HepG2 (cell line): ENCODE data around the gene TMEM167A. TPM values are rescaled to one million over a fixed set of nuclear protein-coding genes. Genes with fewer than 3 reads are reported as not detected.

Source experiments
- HMG20A ChIP-seq: IDR thresholded peaks from 2 replicates; pipeline ENCODE4 v1.6.1; 2016; ENCODE audit warnings: borderline replicate concordance
- PCBP1 ChIP-seq: fragments of 200-400 bp; formaldehyde crosslinking; IDR thresholded peaks from 2 replicates; pipeline ENCODE4 v1.6.1; 2017; ENCODE audit warnings: mild to moderate bottlenecking, low read depth, low read length, borderline replicate concordance
- SATB2 ChIP-seq: sonication (generic); formaldehyde crosslinking; IDR thresholded peaks from 2 replicates; pipeline ENCODE4 v1.5.0; 2020; ENCODE audit warnings: missing genetic modification reagents
- SMARCE1 ChIP-seq: fragments of 450-650 bp; IDR thresholded peaks from 2 replicates; pipeline ENCODE4 v1.6.1; 2017; ENCODE audit warnings: borderline replicate concordance
- TGIF2 ChIP-seq: IDR thresholded peaks from 2 replicates; pipeline ENCODE4 v1.6.1; 2016; ENCODE audit warnings: control low read depth, missing compliant biosample characterization
- ZFP41 ChIP-seq: sonication (generic); formaldehyde crosslinking; IDR thresholded peaks from 2 replicates; pipeline ENCODE4 v1.4.0; 2020; ENCODE audit warnings: mild to moderate bottlenecking, missing genetic modification reagents, borderline replicate concordance
- ZNF331 ChIP-seq: sonication (generic); formaldehyde crosslinking; IDR thresholded peaks from 2 replicates; pipeline ENCODE4 v1.4.0; 2020; ENCODE audit warnings: missing genetic modification reagents
- ZNF556 ChIP-seq: sonication (generic); formaldehyde crosslinking; IDR thresholded peaks from 2 replicates; pipeline ENCODE4 v1.4.0; 2020; ENCODE audit warnings: mild to moderate bottlenecking, missing genetic modification reagents, borderline replicate concordance
- ZNF788 ChIP-seq: sonication (generic); formaldehyde crosslinking; IDR thresholded peaks from 2 replicates; pipeline ENCODE4 v1.5.0; 2020; ENCODE audit warnings: mild to moderate bottlenecking, missing genetic modification reagents, borderline replicate concordance
- ZNF816 ChIP-seq: sonication (generic); formaldehyde crosslinking; IDR thresholded peaks from 2 replicates; pipeline ENCODE4 v1.8.0; 2022; ENCODE audit warnings: missing genetic modification reagents, mild to moderate bottlenecking, borderline replicate concordance
- polyA plus RNA-seq, 8 experiments: library from polyadenylated mRNA; depleted of rRNA in 3 of 8; stranded (reverse) in 7 of 8; unstranded in 1 of 8; fragments of >200 nt; fragmentation: Illumina TruSeq in 4 of 8; extraction: Trizol in 4 of 8; gene quantifications; 2 replicates each; pipeline versions ENCODE4 v1.2.1 to v1.2.3, GENCODE V29; 2011 to 2016; ENCODE audit warnings: low read depth in 4 of 8, missing spikeins in 1 of 8, mixed read lengths in 1 of 8; ENCODE audit not compliant: insufficient read depth in 1 of 8
- total RNA-seq, 5 experiments: library from RNA; depleted of rRNA; stranded (reverse); fragments of >200 nt; fragmentation: Illumina TruSeq; extraction: Trizol; gene quantifications; 2 replicates each; pipeline ENCODE4 v1.2.3, GENCODE V29; 2016; ENCODE audit warnings: low read depth in 1 of 5
- TF ChIP-seq, protein P1 (sequence below): sonication (generic); formaldehyde crosslinking; IDR thresholded peaks from 2 replicates; pipeline ENCODE4 v1.4.0; 2020; ENCODE audit warnings: missing genetic modification reagents
- TF ChIP-seq, protein P2 (sequence below): sonication (generic); formaldehyde crosslinking; IDR thresholded peaks from 2 replicates; pipeline ENCODE4 v1.4.0; 2020; ENCODE audit warnings: missing genetic modification reagents
- TF ChIP-seq, protein P3 (sequence below): IDR thresholded peaks from 2 replicates; pipeline ENCODE4 v1.6.1; 2016; ENCODE audit warnings: mild to moderate bottlenecking
- TF ChIP-seq, protein P4 (sequence below): IDR thresholded peaks from 2 replicates; pipeline ENCODE4 v1.6.1; 2018; ENCODE audit warnings: missing genetic modification reagents
- TF ChIP-seq, protein P5 (sequence below): sonication (generic); formaldehyde crosslinking; IDR thresholded peaks from 2 replicates; pipeline ENCODE4 v1.4.0; 2020; ENCODE audit warnings: missing genetic modification reagents, borderline replicate concordance
- TF ChIP-seq, protein P6 (sequence below): sonication (generic); formaldehyde crosslinking; IDR thresholded peaks from one replicate; pipeline ENCODE4 v1.5.1; 2020; ENCODE audit warnings: mild to moderate bottlenecking, missing genetic modification reagents; ENCODE audit errors: not compliant biosample characterization

The TMEM167A gene
- total and polyA plus RNA-seq, 2 of the 13 experiments (the other 11 are each of a cell fraction or from before 2014, with no cell fraction given) = 47.0 to 78.7 TPM

DNA sequence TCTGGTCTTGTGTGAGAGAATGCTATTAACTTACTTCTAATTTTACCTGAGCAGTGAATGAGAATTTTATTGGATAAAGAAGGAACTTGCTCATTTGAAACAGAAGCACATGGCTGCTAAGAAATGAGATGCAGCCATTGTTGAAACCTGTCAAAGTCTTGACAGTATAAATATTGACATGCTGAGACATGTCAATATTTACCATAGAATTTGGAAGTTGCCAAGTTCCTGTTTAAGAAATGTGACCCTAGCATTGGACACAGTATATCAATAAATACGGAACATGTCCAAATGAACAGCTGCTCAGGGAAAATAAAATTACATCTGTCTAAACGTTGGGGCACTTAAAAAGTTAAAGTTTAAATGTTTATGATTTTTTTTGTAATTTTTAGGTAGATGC lies 7.9 kb upstream of the TMEM167A start (continued):
- TF ChIP-seq, protein P1, sequence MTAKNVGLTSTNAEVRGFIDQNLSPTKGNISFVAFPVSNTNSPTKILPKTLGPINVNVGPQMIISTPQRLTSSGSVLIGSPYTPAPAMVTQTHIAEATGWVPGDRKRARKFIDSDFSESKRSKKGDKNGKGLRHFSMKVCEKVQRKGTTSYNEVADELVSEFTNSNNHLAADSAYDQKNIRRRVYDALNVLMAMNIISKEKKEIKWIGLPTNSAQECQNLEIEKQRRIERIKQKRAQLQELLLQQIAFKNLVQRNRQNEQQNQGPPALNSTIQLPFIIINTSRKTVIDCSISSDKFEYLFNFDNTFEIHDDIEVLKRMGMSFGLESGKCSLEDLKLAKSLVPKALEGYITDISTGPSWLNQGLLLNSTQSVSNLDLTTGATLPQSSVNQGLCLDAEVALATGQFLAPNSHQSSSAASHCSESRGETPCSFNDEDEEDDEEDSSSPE (CRISPR knock-in tag) = 0 out of 2 replicates have a peak, but pooled peaks have one; percentile 35
- TF ChIP-seq ZNF788 (CRISPR knock-in tag) = no peak
- TF ChIP-seq SATB2 (CRISPR knock-in tag) = 0 out of 2 replicates have a peak, but pooled peaks have one; percentile 33
- TF ChIP-seq ZNF816 (CRISPR knock-in tag) = peak; percentile 33; the same call in 1 of the 2 replicates
- TF ChIP-seq, protein P2, sequence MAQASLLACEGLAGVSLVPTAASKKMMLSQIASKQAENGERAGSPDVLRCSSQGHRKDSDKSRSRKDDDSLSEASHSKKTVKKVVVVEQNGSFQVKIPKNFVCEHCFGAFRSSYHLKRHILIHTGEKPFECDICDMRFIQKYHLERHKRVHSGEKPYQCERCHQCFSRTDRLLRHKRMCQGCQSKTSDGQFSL (CRISPR knock-in tag) = no peak
- TF ChIP-seq TGIF2 (CRISPR knock-in tag) = peak; percentile 98
- TF ChIP-seq PCBP1 = no peak
- no peak for TF ChIP-seq ZFP41 (CRISPR knock-in tag)
- TF ChIP-seq, protein P3, sequence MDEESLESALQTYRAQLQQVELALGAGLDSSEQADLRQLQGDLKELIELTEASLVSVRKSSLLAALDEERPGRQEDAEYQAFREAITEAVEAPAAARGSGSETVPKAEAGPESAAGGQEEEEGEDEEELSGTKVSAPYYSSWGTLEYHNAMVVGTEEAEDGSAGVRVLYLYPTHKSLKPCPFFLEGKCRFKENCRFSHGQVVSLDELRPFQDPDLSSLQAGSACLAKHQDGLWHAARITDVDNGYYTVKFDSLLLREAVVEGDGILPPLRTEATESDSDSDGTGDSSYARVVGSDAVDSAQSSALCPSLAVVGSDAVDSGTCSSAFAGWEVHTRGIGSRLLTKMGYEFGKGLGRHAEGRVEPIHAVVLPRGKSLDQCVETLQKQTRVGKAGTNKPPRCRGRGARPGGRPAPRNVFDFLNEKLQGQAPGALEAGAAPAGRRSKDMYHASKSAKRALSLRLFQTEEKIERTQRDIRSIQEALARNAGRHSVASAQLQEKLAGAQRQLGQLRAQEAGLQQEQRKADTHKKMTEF (CRISPR knock-in tag) = peak; percentile 88
- no peak for TF ChIP-seq SMARCE1
- TF ChIP-seq, protein P4, sequence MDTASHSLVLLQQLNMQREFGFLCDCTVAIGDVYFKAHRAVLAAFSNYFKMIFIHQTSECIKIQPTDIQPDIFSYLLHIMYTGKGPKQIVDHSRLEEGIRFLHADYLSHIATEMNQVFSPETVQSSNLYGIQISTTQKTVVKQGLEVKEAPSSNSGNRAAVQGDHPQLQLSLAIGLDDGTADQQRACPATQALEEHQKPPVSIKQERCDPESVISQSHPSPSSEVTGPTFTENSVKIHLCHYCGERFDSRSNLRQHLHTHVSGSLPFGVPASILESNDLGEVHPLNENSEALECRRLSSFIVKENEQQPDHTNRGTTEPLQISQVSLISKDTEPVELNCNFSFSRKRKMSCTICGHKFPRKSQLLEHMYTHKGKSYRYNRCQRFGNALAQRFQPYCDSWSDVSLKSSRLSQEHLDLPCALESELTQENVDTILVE (CRISPR knock-in tag) = peak; percentile 70; the same call in 1 of the 2 replicates
- TF ChIP-seq, protein P5, sequence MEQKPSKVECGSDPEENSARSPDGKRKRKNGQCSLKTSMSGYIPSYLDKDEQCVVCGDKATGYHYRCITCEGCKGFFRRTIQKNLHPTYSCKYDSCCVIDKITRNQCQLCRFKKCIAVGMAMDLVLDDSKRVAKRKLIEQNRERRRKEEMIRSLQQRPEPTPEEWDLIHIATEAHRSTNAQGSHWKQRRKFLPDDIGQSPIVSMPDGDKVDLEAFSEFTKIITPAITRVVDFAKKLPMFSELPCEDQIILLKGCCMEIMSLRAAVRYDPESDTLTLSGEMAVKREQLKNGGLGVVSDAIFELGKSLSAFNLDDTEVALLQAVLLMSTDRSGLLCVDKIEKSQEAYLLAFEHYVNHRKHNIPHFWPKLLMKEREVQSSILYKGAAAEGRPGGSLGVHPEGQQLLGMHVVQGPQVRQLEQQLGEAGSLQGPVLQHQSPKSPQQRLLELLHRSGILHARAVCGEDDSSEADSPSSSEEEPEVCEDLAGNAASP (CRISPR knock-in tag) = peak; percentile 83
- peak; percentile 100 for TF ChIP-seq HMG20A
- TF ChIP-seq, protein P6, sequence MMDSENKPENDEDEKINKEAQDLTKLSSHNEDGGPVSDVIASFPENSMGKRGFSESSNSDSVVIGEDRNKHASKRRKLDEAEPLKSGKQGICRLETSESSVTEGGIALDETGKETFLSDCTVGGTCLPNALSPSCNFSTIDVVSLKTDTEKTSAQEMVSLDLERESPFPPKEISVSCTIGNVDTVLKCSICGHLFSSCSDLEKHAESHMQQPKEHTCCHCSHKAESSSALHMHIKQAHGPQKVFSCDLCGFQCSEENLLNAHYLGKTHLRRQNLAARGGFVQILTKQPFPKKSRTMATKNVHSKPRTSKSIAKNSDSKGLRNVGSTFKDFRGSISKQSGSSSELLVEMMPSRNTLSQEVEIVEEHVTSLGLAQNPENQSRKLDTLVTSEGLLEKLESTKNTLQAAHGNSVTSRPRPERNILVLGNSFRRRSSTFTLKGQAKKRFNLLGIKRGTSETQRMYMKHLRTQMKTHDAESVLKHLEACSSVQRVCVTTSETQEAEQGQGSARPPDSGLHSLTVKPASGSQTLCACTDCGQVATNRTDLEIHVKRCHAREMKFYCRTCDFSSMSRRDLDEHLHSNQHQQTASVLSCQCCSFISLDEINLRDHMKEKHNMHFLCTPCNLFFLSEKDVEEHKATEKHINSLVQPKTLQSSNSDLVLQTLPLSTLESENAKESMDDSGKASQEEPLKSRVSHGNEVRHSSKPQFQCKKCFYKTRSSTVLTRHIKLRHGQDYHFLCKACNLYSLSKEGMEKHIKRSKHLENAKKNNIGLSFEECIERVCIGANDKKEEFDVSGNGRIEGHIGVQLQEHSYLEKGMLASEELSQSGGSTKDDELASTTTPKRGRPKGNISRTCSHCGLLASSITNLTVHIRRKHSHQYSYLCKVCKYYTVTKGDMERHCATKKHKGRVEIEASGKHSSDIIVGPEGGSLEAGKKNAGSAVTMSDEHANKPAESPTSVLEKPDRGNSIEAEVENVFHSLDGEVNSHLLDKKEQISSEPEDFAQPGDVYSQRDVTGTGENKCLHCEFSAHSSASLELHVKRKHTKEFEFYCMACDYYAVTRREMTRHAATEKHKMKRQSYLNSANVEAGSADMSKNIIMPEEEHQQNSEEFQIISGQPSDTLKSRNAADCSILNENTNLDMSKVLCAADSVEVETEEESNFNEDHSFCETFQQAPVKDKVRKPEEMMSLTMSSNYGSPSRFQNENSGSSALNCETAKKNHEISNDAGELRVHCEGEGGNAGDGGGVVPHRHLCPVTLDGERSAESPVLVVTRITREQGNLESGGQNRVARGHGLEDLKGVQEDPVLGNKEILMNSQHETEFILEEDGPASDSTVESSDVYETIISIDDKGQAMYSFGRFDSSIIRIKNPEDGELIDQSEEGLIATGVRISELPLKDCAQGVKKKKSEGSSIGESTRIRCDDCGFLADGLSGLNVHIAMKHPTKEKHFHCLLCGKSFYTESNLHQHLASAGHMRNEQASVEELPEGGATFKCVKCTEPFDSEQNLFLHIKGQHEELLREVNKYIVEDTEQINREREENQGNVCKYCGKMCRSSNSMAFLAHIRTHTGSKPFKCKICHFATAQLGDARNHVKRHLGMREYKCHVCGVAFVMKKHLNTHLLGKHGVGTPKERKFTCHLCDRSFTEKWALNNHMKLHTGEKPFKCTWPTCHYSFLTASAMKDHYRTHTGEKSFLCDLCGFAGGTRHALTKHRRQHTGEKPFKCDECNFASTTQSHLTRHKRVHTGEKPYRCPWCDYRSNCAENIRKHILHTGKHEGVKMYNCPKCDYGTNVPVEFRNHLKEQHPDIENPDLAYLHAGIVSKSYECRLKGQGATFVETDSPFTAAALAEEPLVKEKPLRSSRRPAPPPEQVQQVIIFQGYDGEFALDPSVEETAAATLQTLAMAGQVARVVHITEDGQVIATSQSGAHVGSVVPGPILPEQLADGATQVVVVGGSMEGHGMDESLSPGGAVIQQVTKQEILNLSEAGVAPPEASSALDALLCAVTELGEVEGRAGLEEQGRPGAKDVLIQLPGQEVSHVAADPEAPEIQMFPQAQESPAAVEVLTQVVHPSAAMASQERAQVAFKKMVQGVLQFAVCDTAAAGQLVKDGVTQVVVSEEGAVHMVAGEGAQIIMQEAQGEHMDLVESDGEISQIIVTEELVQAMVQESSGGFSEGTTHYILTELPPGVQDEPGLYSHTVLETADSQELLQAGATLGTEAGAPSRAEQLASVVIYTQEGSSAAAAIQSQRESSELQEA = no peak
- peak; percentile 24; the same call in 1 of the 2 replicates for TF ChIP-seq ZNF556 (CRISPR knock-in tag)
- peak; percentile 59; the same call in 1 of the 2 replicates for TF ChIP-seq ZNF331 (CRISPR knock-in tag)
